Erythroblast (primary cell): ENCODE data around the gene NTSR1.

Experiments
- GATA1 ChIP-seq: IDR thresholded peaks from 2 replicates; pipeline ENCODE4 v1.6.1; 2011; ENCODE audit warnings: low read depth, mild to moderate bottlenecking, control low read depth, low read length, moderate library complexity
- POLR2A ChIP-seq: IDR thresholded peaks from 2 replicates; pipeline ENCODE4 v1.6.1; 2011; ENCODE audit warnings: mild to moderate bottlenecking, low read length

DNA sequence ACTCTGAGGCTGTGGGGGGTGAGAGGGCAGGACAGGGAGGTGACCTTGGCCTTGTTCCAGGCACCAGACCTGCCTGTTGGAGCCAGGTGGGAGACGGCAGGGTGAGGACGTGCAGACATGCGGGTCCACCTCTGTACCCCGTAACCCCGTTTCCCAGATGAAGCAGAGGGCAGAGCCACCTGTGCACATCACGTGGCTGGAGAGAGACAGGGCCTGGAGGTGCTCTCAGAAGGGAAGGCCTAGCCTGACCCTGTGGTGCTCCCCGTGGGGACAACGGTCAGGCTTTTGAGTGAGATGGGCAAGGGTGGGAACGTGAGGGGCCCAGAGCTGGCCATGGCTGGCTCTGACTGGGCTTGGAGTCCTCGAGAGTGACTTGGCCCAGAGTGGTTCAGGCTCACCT, 6.6 kb downstream of the NTSR1 start:
- TF ChIP-seq POLR2A (no peak), GATA1 (no peak)
